Caco-2 (cell line): ENCODE measurements around the gene CHKB. TPM values are rescaled to one million over a fixed set of nuclear protein-coding genes. Genes with fewer than 3 reads are reported as not detected.
"Not testable (repeated sequence)": the region's sequence is repeated elsewhere in the genome, so short reads cannot be mapped to it uniquely, and the experiment has no call there.

Experiments used
- BruUV-seq: library from RNA; stranded (reverse); fragments of 400-500 nt; replicated peaks from 2 replicates; lab custom pipeline; 2021; lab: Mats Ljungman, UMichigan
- CTCF ChIA-PET: fragments of 300-600 bp; sonication (Branson Sonifier 250); formaldehyde crosslinking; loops from one replicate; lab custom pipeline; 2022; ENCODE audit warnings: antibody characterized with exemption; lab: Charles Lee
- POLR2A ChIA-PET: fragments of 300-600 bp; sonication (Branson Sonifier 250); formaldehyde crosslinking; loops from one replicate; lab custom pipeline; 2022; ENCODE audit warnings: antibody characterized with exemption; lab: Charles Lee
- DNase-seq, 2 experiments: peaks; one replicate each; pipeline versions ENCODE4 v3.0.0 to v3.0.0-alpha.2; 2020 to 2022
- H3K27me3 ChIP-seq: replicated peaks from 2 replicates; pipeline ENCODE4 v1.6.0; 2011; ENCODE audit warnings: low read length; ENCODE audit not compliant: control insufficient read depth, insufficient read depth
- H3K36me3 ChIP-seq: 2 replicates; pipeline ENCODE4 v1.5.1; 2011; ENCODE audit warnings: low read length; ENCODE audit not compliant: control insufficient read depth, insufficient read depth
- H3K4me1 ChIP-seq: fragments of 250-450 bp; sonication (Bioruptor Pico); 2 replicates; pipeline ENCODE4 v1.5.1; 2020; ENCODE audit warnings: mild to moderate bottlenecking
- H3K4me3 ChIP-seq: 2 replicates; pipeline ENCODE4 v1.5.1; 2011; ENCODE audit warnings: low read depth, mild to moderate bottlenecking, control low read depth, low read length
- H3K9me3 ChIP-seq: fragments of 250-450 bp; sonication (Bioruptor Pico); 2 replicates; pipeline ENCODE4 v1.5.1; 2020; ENCODE audit warnings: mild to moderate bottlenecking, moderate library complexity
- H3K27ac Mint-ChIP-seq: one replicate; pipeline ENCODE4 v1.8.0; 2022; ENCODE audit warnings: mixed read lengths; ENCODE audit not compliant: unreplicated experiment
- H3K27me3 Mint-ChIP-seq: one replicate; pipeline ENCODE4 v1.8.0; 2022; ENCODE audit warnings: mixed read lengths; ENCODE audit not compliant: insufficient read depth, unreplicated experiment
- H3K36me3 Mint-ChIP-seq: one replicate; pipeline ENCODE4 v1.8.0; 2022; ENCODE audit warnings: mild to moderate bottlenecking, mixed read lengths; ENCODE audit not compliant: insufficient read depth, unreplicated experiment
- H3K4me1 Mint-ChIP-seq: one replicate; pipeline ENCODE4 v1.8.0; 2022; ENCODE audit warnings: low read depth, mixed read lengths; ENCODE audit not compliant: unreplicated experiment
- H3K4me3 Mint-ChIP-seq: one replicate; pipeline ENCODE4 v1.8.0; 2022; ENCODE audit warnings: mild to moderate bottlenecking, moderate library complexity, mixed read lengths; ENCODE audit not compliant: unreplicated experiment
- H3K9me3 Mint-ChIP-seq: one replicate; pipeline ENCODE4 v1.8.0; 2022; ENCODE audit warnings: mixed read lengths; ENCODE audit not compliant: unreplicated experiment
- intact Hi-C: fragments of 100-400 bp; cut with micrococcal nuclease; formaldehyde crosslinking; loops from one replicate; pipeline ENCODE4 v1.10.0; 2022; ENCODE audit not compliant: unreplicated experiment
- total RNA-seq: library from RNA; stranded (reverse); gene quantifications from 2 replicates; pipeline ENCODE4 v1.2.3, GENCODE V29; 2022
- TF ChIP-seq, protein P1 (sequence below), 2 experiments: fragments of 200-600 bp in 1 of 2; IDR thresholded peaks; 1 replicate in 1 of 2; 2 replicates in 1 of 2; pipeline versions ENCODE4 v1.5.1 to v1.8.0; 2011 to 2022; ENCODE audit warnings: antibody characterized with exemption in 1 of 2, control low read depth in 1 of 2, inconsistent platforms in 1 of 2, low read depth in 1 of 2, low read length in 1 of 2, mild to moderate bottlenecking in 1 of 2, moderate library complexity in 1 of 2; ENCODE audit not compliant: insufficient read depth in 1 of 2, severe bottlenecking in 1 of 2, unreplicated experiment in 1 of 2

CHKB gene
- total RNA-seq, 1 experiment from 2014 or later, result 43.3 TPM

DNA sequence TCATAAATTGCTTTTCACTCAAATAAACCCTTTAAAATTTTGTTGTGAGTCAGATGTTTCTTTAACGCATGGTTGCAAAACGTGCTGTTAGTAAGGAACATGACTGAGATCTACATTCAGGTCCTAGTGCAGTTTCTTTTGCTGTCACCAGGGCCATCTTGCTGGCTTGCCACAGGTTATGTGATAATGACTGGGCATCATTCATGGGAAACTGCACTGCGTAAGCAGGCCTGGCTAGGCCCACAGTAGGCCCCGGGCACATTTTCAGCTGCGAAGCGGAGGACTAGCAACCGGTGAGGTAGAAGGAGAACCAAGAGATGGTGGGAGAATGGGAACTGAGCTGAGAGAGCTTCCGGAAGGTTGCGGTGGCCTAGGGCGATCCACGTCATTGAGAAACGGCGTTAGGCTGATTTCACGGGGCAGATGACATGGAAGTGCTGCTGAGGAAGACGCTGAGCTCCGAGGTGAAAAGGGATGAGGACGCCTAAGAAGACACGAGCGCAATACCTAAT lies 40.2 kb downstream of the CHKB start:
- ChIA-PET CTCF (no interaction called here), POLR2A (no interaction called here)
- H3K9me3 ChIP-seq, result no peaks in the 10 kb centered on the region
- H3K27me3 Mint-ChIP-seq, result no peaks in the 10 kb centered on the region
- H3K4me3 ChIP-seq, result no peak overlapping the region
- H3K27me3 ChIP-seq, result no peaks in the 10 kb centered on the region
- no TSS peak for BruUV-seq
- DNase-seq, result no peak
- TF ChIP-seq, protein P1, sequence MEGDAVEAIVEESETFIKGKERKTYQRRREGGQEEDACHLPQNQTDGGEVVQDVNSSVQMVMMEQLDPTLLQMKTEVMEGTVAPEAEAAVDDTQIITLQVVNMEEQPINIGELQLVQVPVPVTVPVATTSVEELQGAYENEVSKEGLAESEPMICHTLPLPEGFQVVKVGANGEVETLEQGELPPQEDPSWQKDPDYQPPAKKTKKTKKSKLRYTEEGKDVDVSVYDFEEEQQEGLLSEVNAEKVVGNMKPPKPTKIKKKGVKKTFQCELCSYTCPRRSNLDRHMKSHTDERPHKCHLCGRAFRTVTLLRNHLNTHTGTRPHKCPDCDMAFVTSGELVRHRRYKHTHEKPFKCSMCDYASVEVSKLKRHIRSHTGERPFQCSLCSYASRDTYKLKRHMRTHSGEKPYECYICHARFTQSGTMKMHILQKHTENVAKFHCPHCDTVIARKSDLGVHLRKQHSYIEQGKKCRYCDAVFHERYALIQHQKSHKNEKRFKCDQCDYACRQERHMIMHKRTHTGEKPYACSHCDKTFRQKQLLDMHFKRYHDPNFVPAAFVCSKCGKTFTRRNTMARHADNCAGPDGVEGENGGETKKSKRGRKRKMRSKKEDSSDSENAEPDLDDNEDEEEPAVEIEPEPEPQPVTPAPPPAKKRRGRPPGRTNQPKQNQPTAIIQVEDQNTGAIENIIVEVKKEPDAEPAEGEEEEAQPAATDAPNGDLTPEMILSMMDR (IDR thresholded peaks at IDR 0.05; ENCODE audit: insufficient read depth in 1 of 2, low read depth in 1 of 2, low read length in 1 of 2, severe bottlenecking in 1 of 2, unreplicated experiment in 1 of 2), result no peak
- peaks cover 6% of the 10 kb centered on the region for H3K36me3 Mint-ChIP-seq
- no peaks in the 10 kb centered on the region for H3K36me3 ChIP-seq
- no peaks in the 10 kb centered on the region for H3K9me3 Mint-ChIP-seq
- peaks cover 25% of the 10 kb centered on the region for H3K4me1 ChIP-seq
- intact Hi-C loops, result no loop called here
- H3K4me1 Mint-ChIP-seq, result peaks cover 7% of the 10 kb centered on the region
- no peak overlapping the region for H3K27ac Mint-ChIP-seq
- no peak overlapping the region for H3K4me3 Mint-ChIP-seq

DNA sequence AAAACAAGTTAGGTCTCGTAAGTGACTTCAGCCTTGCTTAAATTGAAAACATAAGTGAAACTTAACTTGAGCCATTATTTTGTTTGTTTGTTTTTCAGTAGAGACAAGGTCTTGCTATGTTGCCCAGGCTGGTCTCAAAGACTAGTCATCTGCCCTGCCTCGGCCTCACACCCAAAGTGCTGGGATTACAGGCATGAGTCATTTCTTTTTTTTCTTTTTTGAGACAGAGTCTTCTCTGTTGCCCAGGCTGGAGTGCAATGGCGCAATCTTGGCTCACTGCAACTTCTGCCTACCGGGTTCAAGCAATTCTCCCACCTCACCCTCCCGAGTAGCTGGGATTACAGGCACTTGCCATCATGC lies 41.0 kb downstream of the CHKB start:
- H3K4me1 Mint-ChIP-seq, H3K27me3 Mint-ChIP-seq, H3K4me3 Mint-ChIP-seq, H3K4me3 ChIP-seq, H3K27ac Mint-ChIP-seq, POLR2A ChIA-PET, intact Hi-C loops, H3K36me3 ChIP-seq, BruUV-seq, H3K27me3 ChIP-seq, H3K9me3 Mint-ChIP-seq, H3K36me3 Mint-ChIP-seq, DNase-seq, H3K9me3 ChIP-seq: not testable (repeated sequence)
- CTCF ChIA-PET, result interaction anchor here (1.1 kb wide), 1 partner anchor 21 kb away, joined by 3 read pairs; the partner anchor contains the start of gene SYCE3
- peaks cover 25% of the 10 kb centered on the region for H3K4me1 ChIP-seq

DNA sequence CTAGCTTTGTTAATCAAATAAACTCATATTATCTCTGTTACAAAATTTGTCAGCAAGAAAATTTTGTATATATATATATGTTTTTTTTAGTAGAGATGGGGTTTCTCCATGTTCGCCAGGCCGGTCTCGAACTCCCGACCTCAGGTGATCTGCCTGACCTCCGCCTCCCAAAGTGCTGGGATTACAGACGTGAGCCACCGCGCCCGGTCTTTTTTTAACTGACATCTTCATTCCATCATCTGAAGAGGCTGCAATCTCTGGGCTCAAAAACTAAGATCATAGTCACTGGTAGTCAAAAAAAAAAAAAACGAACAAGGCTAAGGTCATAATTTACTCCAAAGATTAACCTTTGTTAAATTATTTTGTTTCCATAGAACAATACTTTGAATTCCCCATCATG lies 42.3 kb downstream of the CHKB start:
- peaks cover 25% of the 10 kb centered on the region for H3K4me1 ChIP-seq
- no peak overlapping the region for H3K4me3 ChIP-seq
- no peak overlapping the region for H3K4me3 Mint-ChIP-seq
- H3K4me1 Mint-ChIP-seq, result peaks cover 7% of the 10 kb centered on the region
- CTCF ChIA-PET, result interaction anchor here (0.6 to 1.7 kb wide), 3 partner anchors 15 to 26 kb away, joined by 3 to 9 read pairs (median 3); partner anchors contain the start of genes SCO2 and SYCE3
- no peak for DNase-seq
- H3K36me3 Mint-ChIP-seq, result peaks cover 6% of the 10 kb centered on the region
- BruUV-seq, result no TSS peak
- intact Hi-C loops, result no loop called here
- no peaks in the 10 kb centered on the region for H3K9me3 ChIP-seq
- no peaks in the 10 kb centered on the region for H3K27me3 ChIP-seq
- TF ChIP-seq, protein P1 (IDR thresholded peaks at IDR 0.05; ENCODE audit: insufficient read depth in 1 of 2, low read depth in 1 of 2, low read length in 1 of 2, severe bottlenecking in 1 of 2, unreplicated experiment in 1 of 2), result no peak
- no peak overlapping the region for H3K27ac Mint-ChIP-seq
- H3K36me3 ChIP-seq, result no peaks in the 10 kb centered on the region
- POLR2A ChIA-PET, result no interaction called here
- no peaks in the 10 kb centered on the region for H3K27me3 Mint-ChIP-seq
- H3K9me3 Mint-ChIP-seq, result no peaks in the 10 kb centered on the region
